GM18951 (cell line): ENCODE results near the gene PRDM11.

Source experiments
- POLR2A ChIP-seq: IDR thresholded peaks from 4 replicates; pipeline ENCODE4 v1.6.1; 2011; ENCODE audit warnings: mild to moderate bottlenecking; ENCODE audit not compliant: insufficient read length, insufficient read depth; ENCODE audit errors: extremely low read depth
- in situ Hi-C: fragments of 300-500 bp; cut with MboI; formaldehyde crosslinking; loops from one replicate; pipeline ENCODE4 v1.12.0; 2022; ENCODE audit warnings: low sequenced_read_pairs, mixed read lengths, inconsistent platforms; ENCODE audit not compliant: unreplicated experiment

The PRDM11 gene

GRCh38 chr11:45146072-45147016, at the start of gene PRDM11:
PRDM11 (plus strand) TSS chr11:45146639; CDS start chr11:45181767, 35,128 bp downstream.
- TF ChIP-seq POLR2A = peak; percentile 31
- in situ Hi-C loops = no loop called here

- in situ Hi-C loops = no loop called here
- TF ChIP-seq POLR2A = no peak
Observed at GRCh38 chr11:45097721-45098493, 48.5 kb upstream of the PRDM11 start.

- no peak for TF ChIP-seq POLR2A
- in situ Hi-C loops = no loop called here
Observed at GRCh38 chr11:45098929-45099328, 47.5 kb upstream of the PRDM11 start.

- in situ Hi-C loops = no loop called here
- no peak for TF ChIP-seq POLR2A
Observed at GRCh38 chr11:45100339-45100738, 46.1 kb upstream of the PRDM11 start.

GRCh38 chr11:45102361-45102809, 44.1 kb upstream of the PRDM11 start:
- in situ Hi-C loops = no loop called here
- no peak for TF ChIP-seq POLR2A

- no peak for TF ChIP-seq POLR2A
- in situ Hi-C loops = no loop called here
Observed at GRCh38 chr11:45102810-45103621, 43.4 kb upstream of the PRDM11 start.

GRCh38 chr11:45104006-45104789, 42.2 kb upstream of the PRDM11 start:
- in situ Hi-C loops = no loop called here
- TF ChIP-seq POLR2A = no peak

GRCh38 chr11:45104790-45105084, 41.7 kb upstream of the PRDM11 start:
- in situ Hi-C loops = loop anchor here (5.0 kb wide), 1 partner anchor 162 kb away; no protein-coding TSS in a partner anchor
- TF ChIP-seq POLR2A = no peak

- in situ Hi-C loops = loop anchor here (5.0 kb wide), 1 partner anchor 163 kb away; no protein-coding TSS in a partner anchor
- TF ChIP-seq POLR2A = no peak
Observed at GRCh38 chr11:45105233-45105983, 41.0 kb upstream of the PRDM11 start.

- in situ Hi-C loops = loop anchor here (5.0 kb wide), 1 partner anchor 164 kb away; no protein-coding TSS in a partner anchor
- no peak for TF ChIP-seq POLR2A
Observed at GRCh38 chr11:45105984-45106375, 40.5 kb upstream of the PRDM11 start.

- in situ Hi-C loops = loop anchor here (5.0 kb wide), 1 partner anchor 164 kb away; no protein-coding TSS in a partner anchor
- no peak for TF ChIP-seq POLR2A
Observed at GRCh38 chr11:45106440-45106839, 40.0 kb upstream of the PRDM11 start.
